HEK293T (cell line): ENCODE measurements around the gene LETM1.
A peak's percentile ranks its signal among the peaks of the same experiment; 100 is the strongest.

ENCODE experiments used
- CTCF ChIA-PET: fragments of 350-600 bp; formaldehyde crosslinking; extraction: SDS; loops from one replicate; lab custom pipeline; 2021; ENCODE audit warnings: antibody characterized with exemption, inconsistent platforms; lab: Yijun Ruan, JAX
- POLR2A ChIA-PET: fragments of 350-600 bp; formaldehyde crosslinking; extraction: SDS; loops from one replicate; lab custom pipeline; 2020; ENCODE audit warnings: antibody characterized with exemption, inconsistent platforms; lab: Yijun Ruan, JAX
- DNase-seq: peaks from one replicate; pipeline ENCODE4 v3.0.0; 2012; ENCODE audit warnings: mixed read lengths; ENCODE audit errors: extremely low spot score
- ARNT ChIP-seq: fragments of 450-650 bp; IDR thresholded peaks from 2 replicates; pipeline ENCODE4 v1.6.1; 2017; ENCODE audit warnings: mild to moderate bottlenecking
- BHLHE40 ChIP-seq: fragments of 450-650 bp; IDR thresholded peaks from 2 replicates; pipeline ENCODE4 v1.6.1; 2016; ENCODE audit warnings: mild to moderate bottlenecking, moderate library complexity, borderline replicate concordance
- CTBP1 ChIP-seq: fragments of 450-650 bp; IDR thresholded peaks from 2 replicates; pipeline ENCODE4 v1.6.1; 2016; ENCODE audit warnings: borderline replicate concordance
- ELF4 ChIP-seq: fragments of 450-650 bp; IDR thresholded peaks from 2 replicates; pipeline ENCODE4 v1.6.1; 2017; ENCODE audit warnings: antibody characterized with exemption
- FOXA1 ChIP-seq: fragments of 450-650 bp; IDR thresholded peaks from 2 replicates; pipeline ENCODE4 v1.6.1; 2016; ENCODE audit warnings: mild to moderate bottlenecking
- FOXK2 ChIP-seq: fragments of 450-650 bp; IDR thresholded peaks from 2 replicates; pipeline ENCODE4 v1.6.1; 2016; ENCODE audit warnings: mild to moderate bottlenecking
- FOXM1 ChIP-seq: fragments of 450-650 bp; IDR thresholded peaks from 2 replicates; pipeline ENCODE4 v1.6.1; 2017; ENCODE audit warnings: mild to moderate bottlenecking, borderline replicate concordance
- HDGF ChIP-seq: fragments of 450-650 bp; IDR thresholded peaks from 2 replicates; pipeline ENCODE4 v1.6.1; 2017; ENCODE audit warnings: antibody characterized with exemption, borderline replicate concordance
- L3MBTL2 ChIP-seq: fragments of 450-650 bp; conservative IDR thresholded peaks from 2 replicates; pipeline ENCODE4 v1.6.1; 2016; ENCODE audit warnings: mild to moderate bottlenecking
- LEF1 ChIP-seq: fragments of 450-650 bp; IDR thresholded peaks from 2 replicates; pipeline ENCODE4 v1.6.1; 2017; ENCODE audit warnings: mild to moderate bottlenecking, borderline replicate concordance
- NFRKB ChIP-seq: fragments of 450-650 bp; IDR thresholded peaks from 2 replicates; pipeline ENCODE4 v1.6.1; 2016; ENCODE audit warnings: mild to moderate bottlenecking, moderate library complexity
- PKNOX1 ChIP-seq: fragments of 450-650 bp; IDR thresholded peaks from 2 replicates; pipeline ENCODE4 v1.6.1; 2016
- SP1 ChIP-seq: fragments of 450-650 bp; IDR thresholded peaks from 2 replicates; pipeline ENCODE4 v1.6.1; 2017
- SUZ12 ChIP-seq: fragments of 450-650 bp; IDR thresholded peaks from 2 replicates; pipeline ENCODE4 v1.6.1; 2016; ENCODE audit warnings: mild to moderate bottlenecking
- TARDBP ChIP-seq: fragments of 450-650 bp; IDR thresholded peaks from 2 replicates; pipeline ENCODE4 v1.6.1; 2016

LETM1 gene

GRCh38 chr4:1767061-1767769 is 88.7 kb downstream of the LETM1 start:
- ChIA-PET CTCF (interaction anchor here (0.5 to 1.6 kb wide), 6 partner anchors 8 to 351 kb away, joined by 3 to 7 read pairs (median 4); partner anchors contain the start of gene FGFR3), POLR2A (interaction anchor here (1.0 kb wide), 3 partner anchors 27 to 55 kb away, joined by 3 to 4 read pairs (median 4); partner anchors contain the start of genes SLBP, TACC3 and TMEM129)
- peak; percentile 43 for DNase-seq
- TF ChIP-seq FOXK2 (no peak), FOXA1 (no peak), PKNOX1 (no peak), LEF1 (no peak), BHLHE40 (no peak), ARNT (no peak), FOXM1 (no peak), L3MBTL2 (no peak)

- no peak for DNase-seq
- CTCF ChIA-PET = interaction anchor here (0.9 kb wide), 1 partner anchor 43 kb away, joined by 3 read pairs; no protein-coding TSS in a partner anchor
- POLR2A ChIA-PET = interaction anchor here (1.1 kb wide), 1 partner anchor 14 kb away, joined by 3 read pairs; no protein-coding TSS in a partner anchor
- TF ChIP-seq SP1 = no peak
- TF ChIP-seq ARNT = no peak
- TF ChIP-seq HDGF = no peak
- no peak for TF ChIP-seq PKNOX1
- TF ChIP-seq FOXK2 = no peak
- no peak for TF ChIP-seq SUZ12
- no peak for TF ChIP-seq ELF4
These were observed 89.6 kb downstream of the LETM1 start for GRCh38 chr4:1766106-1767060.

GRCh38 chr4:1765409-1766072 is 90.4 kb downstream of the LETM1 start:
- no peak for TF ChIP-seq FOXK2
- TF ChIP-seq PKNOX1 = no peak
- no peak for TF ChIP-seq LEF1
- TF ChIP-seq TARDBP = no peak
- TF ChIP-seq FOXM1 = no peak
- TF ChIP-seq SP1 = no peak
- TF ChIP-seq ARNT = no peak
- no peak for TF ChIP-seq ELF4
- TF ChIP-seq SUZ12 = no peak
- no peak for TF ChIP-seq HDGF
- TF ChIP-seq BHLHE40 = no peak
- TF ChIP-seq L3MBTL2 = no peak
- TF ChIP-seq CTBP1 = no peak
- no peak for TF ChIP-seq FOXA1
- no peak for TF ChIP-seq NFRKB
- ChIA-PET CTCF (interaction anchor here (0.7 to 0.9 kb wide), 3 partner anchors 17 to 44 kb away, joined by 3 to 4 read pairs (median 3); no protein-coding TSS in a partner anchor), POLR2A (interaction anchor here (1.1 kb wide), 1 partner anchor 13 kb away, joined by 3 read pairs; no protein-coding TSS in a partner anchor)
- no peak for DNase-seq

- CTCF ChIA-PET = interaction anchor here (0.7 kb wide), 1 partner anchor 29 kb away, joined by 3 read pairs; no protein-coding TSS in a partner anchor
- no peak for TF ChIP-seq LEF1
- no peak for TF ChIP-seq L3MBTL2
- TF ChIP-seq TARDBP = no peak
- no peak for TF ChIP-seq SUZ12
- no peak for TF ChIP-seq FOXK2
- TF ChIP-seq BHLHE40 = no peak
- TF ChIP-seq CTBP1 = no peak
- no peak for TF ChIP-seq FOXM1
- no peak for TF ChIP-seq ARNT
- TF ChIP-seq HDGF = no peak
- TF ChIP-seq NFRKB = no peak
- POLR2A ChIA-PET = no interaction called here
- DNase-seq = no peak
These were observed 91.3 kb downstream of the LETM1 start for GRCh38 chr4:1764670-1765069.

GRCh38 chr4:1763550-1764080 is 92.3 kb downstream of the LETM1 start:
- peak; percentile 76 for DNase-seq
- CTCF ChIA-PET = interaction anchor here (0.7 kb wide), 1 partner anchor 44 kb away, joined by 5 read pairs; no protein-coding TSS in a partner anchor
- POLR2A ChIA-PET = interaction anchor here (0.6 kb wide), 1 partner anchor 39 kb away, joined by 3 read pairs; no protein-coding TSS in a partner anchor
- TF ChIP-seq FOXM1 = no peak
- TF ChIP-seq HDGF = peak; percentile 88; the same call in 1 of the 2 replicates
